ENCODE results near the gene BNIPL.

Gene BNIPL

GRCh38 chr1:151036356-151036755, at the start of gene BNIPL:
TSS of gene BNIPL (plus strand) at chr1:151036586. CDS start at chr1:151036726, 140 bp downstream.
- no peak for DNase-seq

DNA sequence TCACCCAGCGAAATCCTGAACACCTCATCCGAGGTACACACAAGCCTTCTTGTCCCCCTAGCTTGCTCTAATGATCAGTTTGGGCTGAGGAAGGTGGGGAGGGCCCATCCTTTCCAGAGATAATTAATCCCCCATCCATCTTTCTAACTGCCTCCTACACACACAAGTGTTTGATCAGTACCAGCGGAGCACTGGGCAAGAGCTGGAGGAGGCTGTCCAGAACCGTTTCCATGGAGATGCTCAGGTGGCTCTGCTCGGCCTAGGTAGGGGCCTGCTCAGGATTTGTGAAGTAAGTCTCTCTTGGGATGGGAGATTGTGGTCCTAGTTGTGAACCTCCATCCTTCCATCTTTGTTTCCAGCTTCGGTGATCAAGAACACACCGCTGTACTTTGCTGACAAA, 48.5 kb upstream of the BNIPL start:
- no peak for DNase-seq

DNA sequence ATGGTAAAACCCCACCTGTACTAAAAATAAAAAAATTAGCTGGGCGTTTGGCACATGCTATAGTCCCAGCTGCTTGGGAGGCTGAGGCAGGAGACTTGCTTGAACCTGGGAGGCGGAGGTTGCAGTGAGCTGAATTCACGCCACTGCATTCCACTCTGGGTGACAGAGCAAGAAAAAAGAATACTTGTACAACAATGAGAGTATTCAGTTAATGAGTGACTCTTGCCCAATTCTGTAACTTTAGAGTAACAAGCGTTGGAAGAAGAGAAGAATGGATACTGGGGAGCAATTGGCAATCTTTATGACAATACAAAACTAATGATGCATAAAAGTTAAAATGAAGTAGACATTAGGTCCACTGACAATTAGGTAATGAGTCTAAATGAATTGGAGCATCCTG, 43.8 kb upstream of the BNIPL start:
- no peak for DNase-seq

DNA sequence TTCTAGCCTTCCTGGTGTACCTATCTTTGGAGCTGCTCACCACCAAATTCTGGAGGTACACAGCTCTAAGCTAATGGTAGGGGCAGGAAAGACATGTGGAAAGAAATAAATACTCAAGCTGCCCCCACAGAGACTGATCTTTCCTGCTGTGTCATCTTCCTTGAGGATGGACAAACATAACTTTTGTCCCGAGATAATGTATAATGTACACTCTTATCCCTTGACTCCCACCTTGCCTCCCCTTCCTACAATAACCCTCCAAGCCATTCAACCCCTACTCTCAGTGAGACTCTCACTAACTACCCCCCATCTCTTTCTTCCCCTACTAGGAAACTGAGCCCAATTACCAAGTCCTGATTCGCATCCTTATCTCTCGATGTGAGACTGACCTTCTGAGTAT, 42.1 kb upstream of the BNIPL start:
- no peak for DNase-seq

DNA sequence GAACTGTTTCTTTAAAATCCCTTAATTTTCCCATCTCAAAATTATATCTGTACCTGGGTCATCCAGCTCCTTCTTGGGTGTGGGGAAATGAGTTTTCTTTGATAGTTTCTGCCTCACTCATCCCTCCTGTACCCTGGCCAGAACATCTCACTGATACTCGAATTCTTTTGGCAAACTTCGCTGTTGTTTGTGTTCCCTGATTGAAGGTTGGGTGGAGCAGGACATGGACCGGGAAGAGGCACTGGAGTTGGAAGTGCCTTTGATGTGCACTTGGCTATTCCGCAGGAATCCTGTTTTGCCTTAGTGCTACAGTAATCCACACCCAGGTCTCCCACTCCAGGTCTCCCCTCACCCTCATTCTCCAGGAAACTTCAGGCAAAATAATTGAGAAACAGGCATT, 40.9 kb upstream of the BNIPL start:
- DNase-seq = no peak

- no peak for DNase-seq
These were observed 40.5 kb upstream of the BNIPL start for GRCh38 chr1:150995896-150996295.

- no peak for DNase-seq
These were observed 39.1 kb upstream of the BNIPL start for GRCh38 chr1:150997126-150997872.

DNA sequence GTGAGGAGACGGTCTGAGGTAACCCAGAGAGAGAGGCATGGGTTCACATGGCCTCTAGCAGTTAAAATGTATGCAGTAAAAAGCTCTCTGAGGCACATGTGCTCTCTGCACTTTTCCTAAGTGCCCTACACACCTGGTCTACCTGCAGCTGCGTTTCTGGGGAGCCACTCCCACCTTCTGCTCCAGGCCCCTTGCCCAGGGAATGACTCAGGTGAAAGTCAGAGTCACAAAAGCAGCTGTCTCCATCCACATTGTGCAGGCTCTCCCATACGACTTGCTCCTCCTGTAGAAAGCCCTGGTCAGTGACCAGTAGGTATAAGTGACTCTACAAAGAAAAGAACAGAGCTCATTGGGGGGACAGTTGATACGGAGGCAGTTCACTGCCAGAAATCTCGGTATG, 38.4 kb upstream of the BNIPL start:
- DNase-seq = no peak

DNA sequence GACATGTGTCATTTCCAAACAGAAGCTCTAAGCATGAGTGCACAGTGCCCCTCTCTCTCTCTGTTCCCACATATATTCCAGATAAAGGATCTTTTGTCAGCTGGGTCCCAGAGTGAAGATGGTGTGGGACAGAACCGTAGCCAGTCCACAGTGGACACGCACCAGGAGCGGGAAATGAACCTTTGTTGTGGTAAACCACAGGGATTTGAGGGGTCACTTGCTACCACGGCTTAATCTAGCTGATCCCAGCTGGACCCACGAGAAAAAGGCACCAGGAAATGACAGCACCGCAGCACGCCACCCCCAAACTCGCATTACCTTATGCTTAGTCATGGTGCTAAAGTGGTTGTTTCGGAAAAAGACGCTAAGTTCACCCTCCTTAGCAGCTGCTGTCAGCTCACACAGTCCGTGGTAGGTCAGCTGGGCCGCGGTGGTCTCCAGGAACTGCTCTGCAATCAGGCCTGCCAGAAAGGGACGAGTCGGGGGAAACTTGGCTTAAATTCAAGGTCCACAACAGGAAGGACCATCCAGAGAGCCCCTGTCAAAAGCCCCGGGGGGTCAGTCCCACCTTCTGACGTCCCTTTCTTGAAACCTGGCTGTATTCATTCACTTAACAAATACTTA, 37.2 kb upstream of the BNIPL start:
- no peak for DNase-seq

- no peak for DNase-seq
These were observed 36.5 kb upstream of the BNIPL start for GRCh38 chr1:150999926-151000325.

DNA sequence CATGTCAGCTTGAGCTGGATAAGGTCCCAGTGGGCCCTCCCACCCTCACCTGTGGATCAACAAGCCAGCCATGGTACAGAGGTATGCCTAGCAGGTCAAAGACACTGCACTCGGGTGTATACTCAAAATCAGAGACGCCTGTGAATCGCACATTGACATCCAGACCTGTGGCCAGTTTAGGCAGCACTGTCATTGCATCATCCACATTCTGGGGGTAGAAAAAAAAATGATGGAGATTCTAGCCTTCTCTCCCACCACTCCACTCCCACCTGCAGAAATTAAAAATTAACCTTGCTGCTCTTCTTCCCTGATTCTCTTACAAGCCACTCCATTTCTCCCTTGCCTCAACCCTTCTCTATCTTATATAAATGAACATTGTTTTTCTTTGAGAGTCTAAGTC, 36.0 kb upstream of the BNIPL start:
- no peak for DNase-seq

DNA sequence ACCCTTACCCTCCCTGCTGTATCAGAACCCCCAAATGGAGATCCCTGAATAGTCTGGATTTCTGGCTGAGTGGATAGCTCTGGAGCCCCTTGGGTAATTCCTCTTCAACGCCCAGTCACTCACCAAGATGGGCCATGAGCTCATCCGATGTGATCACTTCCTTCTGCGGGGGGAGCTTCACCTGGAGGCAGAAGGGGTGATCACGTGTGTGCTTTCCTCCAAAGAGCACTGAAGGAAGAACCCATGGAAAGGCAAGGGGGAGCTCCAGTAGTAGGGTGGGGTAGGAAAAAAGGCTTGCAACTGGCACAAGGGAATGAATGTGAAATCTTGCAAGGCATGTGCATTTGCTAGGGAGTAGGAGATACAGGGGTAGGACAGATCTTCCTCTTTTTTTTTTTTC, 34.8 kb upstream of the BNIPL start:
- DNase-seq = no peak

- DNase-seq = no peak
These were observed 34.3 kb upstream of the BNIPL start for GRCh38 chr1:151002051-151002450.

DNA sequence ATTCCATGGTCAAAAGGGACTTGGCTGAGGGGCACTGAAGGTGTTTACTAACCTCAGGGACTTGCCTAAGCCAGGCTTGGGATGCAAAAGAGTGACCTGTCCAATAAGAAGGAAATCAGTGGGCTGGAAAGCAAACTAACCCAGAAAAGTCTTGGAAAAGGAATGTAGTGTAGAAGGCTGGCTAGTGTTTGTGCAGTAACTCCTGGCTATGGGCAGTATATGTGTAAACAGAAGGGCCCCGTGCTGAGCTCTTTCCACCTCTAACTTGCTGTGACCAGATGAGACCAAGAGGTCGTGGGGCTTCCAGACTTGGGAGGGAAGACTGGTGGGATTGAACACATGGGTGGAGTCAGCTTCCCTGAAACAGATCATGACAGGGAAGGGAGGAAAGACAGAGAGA, 33.8 kb upstream of the BNIPL start:
- no peak for DNase-seq

GRCh38 chr1:151003180-151003579, 33.2 kb upstream of the BNIPL start:
- DNase-seq = peak; percentile 20

DNA sequence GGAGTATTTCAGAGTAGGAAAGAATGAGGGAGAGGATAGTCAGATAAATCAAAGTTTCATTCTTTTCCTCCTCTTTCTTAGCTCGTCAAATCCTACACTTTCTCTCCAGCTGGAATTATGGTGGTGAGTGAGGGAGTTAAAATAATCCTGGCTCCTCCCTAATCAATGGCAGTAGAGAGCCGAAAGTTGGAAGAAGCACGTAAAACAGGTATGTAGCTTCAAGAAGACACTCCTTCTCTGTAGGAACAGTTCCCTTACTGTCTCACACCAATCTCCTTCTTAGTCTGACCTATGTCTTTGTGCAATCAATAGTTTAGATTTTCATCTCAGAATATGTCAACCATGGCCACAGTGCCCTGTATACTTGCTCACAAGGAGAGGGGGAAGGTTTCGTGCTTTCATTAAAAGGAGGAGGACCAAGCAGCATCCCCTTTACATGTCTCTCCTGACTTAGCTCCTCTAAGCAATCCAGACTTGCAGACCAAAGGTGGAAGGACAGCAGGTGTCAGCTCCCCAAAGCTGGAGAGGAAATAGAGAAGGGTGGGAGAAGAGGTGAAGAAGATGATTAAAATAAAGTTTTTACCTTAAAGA, 30.6 kb upstream of the BNIPL start:
- no peak for DNase-seq

- DNase-seq = no peak
These were observed 29.9 kb upstream of the BNIPL start, which contains the start of gene MINDY1 for GRCh38 chr1:151006327-151007052. TSS of gene MINDY1 (minus strand) at chr1:151006902. CDS start at chr1:151002617, 4,285 bp downstream.

DNA sequence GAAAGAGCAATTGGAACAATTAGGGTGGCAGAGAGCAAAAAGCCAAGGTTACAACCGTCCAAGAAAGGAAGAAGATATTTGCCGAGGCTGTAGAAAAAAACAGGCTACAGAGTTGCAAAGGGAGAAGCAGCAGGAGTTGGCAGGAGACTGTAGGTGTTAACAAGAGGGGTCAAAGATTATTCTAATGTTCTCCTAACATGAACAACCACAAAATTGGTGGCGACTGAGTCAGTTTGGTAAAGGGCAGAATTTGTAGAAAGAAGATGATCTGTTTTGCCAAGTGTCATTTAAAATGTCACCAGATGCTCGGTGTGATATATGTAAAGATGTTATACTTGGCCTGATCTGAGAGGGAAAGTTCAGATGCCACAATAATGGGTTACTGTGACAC, 28.5 kb upstream of the BNIPL start:
- DNase-seq = no peak

- DNase-seq = peak; percentile 93
These were observed 27.9 kb upstream of the BNIPL start, which contains the start of gene PRUNE1 for GRCh38 chr1:151008244-151009205. TSS of gene PRUNE1 (plus strand) at chr1:151008449. CDS start at chr1:151008633, 184 bp downstream.

- DNase-seq = no peak
These were observed 27.2 kb upstream of the BNIPL start for GRCh38 chr1:151009206-151009587.

- no peak for DNase-seq
These were observed 26.6 kb upstream of the BNIPL start for GRCh38 chr1:151009674-151010345.

- no peak for DNase-seq
These were observed 26.1 kb upstream of the BNIPL start for GRCh38 chr1:151010346-151010726.

Measured in NK-92 treated with Interleukin-12 subunit alpha and Interleukin-12 subunit beta, amount 100 ng/mL, for 24 hours (cell line).